Fibroblast of skin of abdomen (primary cell): Measurements from ENCODE around the gene CEMIP.

ENCODE experiments used
- DNase-seq: peaks from one replicate; pipeline ENCODE4 v3.0.0-alpha.2; 2013

The CEMIP gene

GRCh38 chr15:80855206-80855605, 76.0 kb downstream of the CEMIP start:
- DNase-seq: no peak

- DNase-seq: peak; percentile 25
Measured at GRCh38 chr15:80856400-80856799, 77.2 kb downstream of the CEMIP start.

GRCh38 chr15:80856809-80857377, 77.7 kb downstream of the CEMIP start:
- DNase-seq: no peak

- no peak for DNase-seq
Measured at GRCh38 chr15:80861731-80862170, 82.6 kb downstream of the CEMIP start.

GRCh38 chr15:80864666-80865065, 85.5 kb downstream of the CEMIP start:
- no peak for DNase-seq

- no peak for DNase-seq
Measured at GRCh38 chr15:80866936-80867335, 87.8 kb downstream of the CEMIP start.

- DNase-seq: no peak
Measured at GRCh38 chr15:80870366-80870765, 91.2 kb downstream of the CEMIP start.

- peak; percentile 17 for DNase-seq
Measured at GRCh38 chr15:80870893-80871292, 91.7 kb downstream of the CEMIP start.

- DNase-seq: no peak
Measured at GRCh38 chr15:80871858-80872257, 92.7 kb downstream of the CEMIP start.

GRCh38 chr15:80873366-80873952, 94.3 kb downstream of the CEMIP start:
- DNase-seq: no peak

- DNase-seq: no peak
Measured at GRCh38 chr15:80875568-80876347, 96.6 kb downstream of the CEMIP start.

- no peak for DNase-seq
Measured at GRCh38 chr15:80876348-80876674, 97.1 kb downstream of the CEMIP start.

- DNase-seq: no peak
Measured at GRCh38 chr15:80878242-80878866, 99.2 kb downstream of the CEMIP start.

GRCh38 chr15:80878867-80879250, 99.7 kb downstream of the CEMIP start:
- DNase-seq: no peak

- DNase-seq: no peak
Measured at GRCh38 chr15:80880086-80880485, 100.9 kb downstream of the CEMIP start.

- DNase-seq: peak; percentile 18
Measured at GRCh38 chr15:80883641-80884040, 104.5 kb downstream of the CEMIP start.

GRCh38 chr15:80885016-80885579, 105.9 kb downstream of the CEMIP start:
- no peak for DNase-seq

GRCh38 chr15:80887148-80887547, 108.0 kb downstream of the CEMIP start:
- no peak for DNase-seq

GRCh38 chr15:80888846-80889245, 109.7 kb downstream of the CEMIP start:
- no peak for DNase-seq

- no peak for DNase-seq
Measured at GRCh38 chr15:80890341-80891005, 111.3 kb downstream of the CEMIP start.

- peak; percentile 17 for DNase-seq
Measured at GRCh38 chr15:80891006-80891405, 111.8 kb downstream of the CEMIP start.

GRCh38 chr15:80892414-80892813, 113.2 kb downstream of the CEMIP start:
- DNase-seq: no peak

GRCh38 chr15:80893777-80894176, 114.6 kb downstream of the CEMIP start:
- no peak for DNase-seq
